K562 (cell line): ENCODE results near the gene DCST1. TPM values are rescaled to one million over a fixed set of nuclear protein-coding genes. Genes with fewer than 3 reads are reported as not detected.
A peak's percentile ranks its signal among the peaks of the same experiment; 100 is the strongest.

Experiments
- ARID1B ChIP-seq: fragments of 450-650 bp; IDR thresholded peaks from 2 replicates; pipeline ENCODE4 v1.6.1; 2016; ENCODE audit warnings: antibody characterized with exemption, mild to moderate bottlenecking, inconsistent platforms
- CBFA2T3 ChIP-seq: fragments of 450-650 bp; IDR thresholded peaks from 2 replicates; pipeline ENCODE4 v1.6.1; 2017
- CREM ChIP-seq: IDR thresholded peaks from 2 replicates; pipeline ENCODE4 v1.6.1; 2014; ENCODE audit warnings: antibody characterized with exemption, low read depth
- DPF2 ChIP-seq: fragments of 450-650 bp; IDR thresholded peaks from 2 replicates; pipeline ENCODE4 v1.6.1; 2016
- ELF2 ChIP-seq: fragments of 250-450 bp; sonication (Bioruptor Pico); IDR thresholded peaks from 2 replicates; pipeline ENCODE4 v1.5.0; 2021; ENCODE audit warnings: mild to moderate bottlenecking
- JUND ChIP-seq, 2 experiments: IDR thresholded peaks; 2 replicates in 1 of 2; 3 replicates in 1 of 2; pipeline ENCODE4 v1.6.1; 2011; ENCODE audit warnings: borderline replicate concordance in 2 of 2, low read depth in 2 of 2, low read length in 2 of 2, improper control_type of control experiment in 1 of 2, missing biosample characterization in 1 of 2, missing genetic modification characterization in 1 of 2, missing genetic modification reagents in 1 of 2
- KDM2B ChIP-seq: fragments of 250-450 bp; sonication (Bioruptor Pico); IDR thresholded peaks from 2 replicates; pipeline ENCODE4 v1.8.0; 2021; ENCODE audit warnings: mild to moderate bottlenecking, moderate library complexity
- MYC ChIP-seq, 2 experiments: fragments of 250-450 bp in 1 of 2; sonication (Bioruptor Pico) in 1 of 2; IDR thresholded peaks; 2 replicates each; pipeline versions ENCODE4 v1.5.1 to v1.6.1; 2012 to 2021; ENCODE audit warnings: low read depth in 2 of 2, borderline replicate concordance in 1 of 2, improper control_type of control experiment in 1 of 2, low read length in 1 of 2, mild to moderate bottlenecking in 1 of 2, moderate library complexity in 1 of 2
- NCOA1 ChIP-seq: fragments of 450-650 bp; IDR thresholded peaks from 2 replicates; pipeline ENCODE4 v1.6.1; 2016; ENCODE audit warnings: low read depth
- PHB2 ChIP-seq: fragments of 450-650 bp; IDR thresholded peaks from 2 replicates; pipeline ENCODE4 v1.6.1; 2017; ENCODE audit warnings: low read depth
- SMAD4 ChIP-seq: fragments of 250-450 bp; sonication (Bioruptor Pico); conservative IDR thresholded peaks from 2 replicates; pipeline ENCODE4 v1.8.0; 2021; ENCODE audit warnings: inconsistent platforms, mild to moderate bottlenecking, moderate library complexity
- TCFL5 ChIP-seq: fragments of 250-450 bp; sonication (Bioruptor Pico); conservative IDR thresholded peaks from 2 replicates; pipeline ENCODE4 v1.6.1; 2021; ENCODE audit warnings: mild to moderate bottlenecking, moderate library complexity, matching md5 sums
- ZFX ChIP-seq: sonication (generic); formaldehyde crosslinking; IDR thresholded peaks from 2 replicates; pipeline ENCODE4 v1.8.0; 2022; ENCODE audit warnings: mild to moderate bottlenecking, missing genetic modification reagents, moderate library complexity
- ZNF253 ChIP-seq: fragments of 250-450 bp; sonication (Bioruptor Pico); conservative IDR thresholded peaks from 2 replicates; pipeline ENCODE4 v1.6.1; 2021; ENCODE audit warnings: mild to moderate bottlenecking
- polyA plus RNA-seq, 8 experiments: library from polyadenylated mRNA; depleted of rRNA in 4 of 8; stranded (reverse) in 5 of 8; unstranded in 3 of 8; fragments of >200 nt; fragmentation: Nextera tagmentation in 2 of 8; fragmentation: Illumina TruSeq in 1 of 8; extraction: Ambion mirVana in 2 of 8; extraction: Trizol in 1 of 8; gene quantifications; 2 replicates each; pipeline versions ENCODE4 v1.2.1 to v1.2.3, GENCODE V29; 2011 to 2014; ENCODE audit warnings: inconsistent platforms in 1 of 8, missing spikeins in 1 of 8
- total RNA-seq, 7 experiments: library from RNA; depleted of rRNA in 6 of 7; stranded (reverse); fragments of >200 nt in 6 of 7; fragmentation: Illumina TruSeq in 2 of 7; extraction: Trizol in 2 of 7; gene quantifications; 2 replicates each; pipeline versions ENCODE4 v1.2.1 to v1.2.3, GENCODE V29; 2011 to 2021; ENCODE audit warnings: low replicate concordance in 1 of 7
- TF ChIP-seq, protein P1 (sequence below), 2 experiments: fragments of 450-650 bp; IDR thresholded peaks; 2 replicates each; pipeline ENCODE4 v1.6.1; 2018; ENCODE audit warnings: mild to moderate bottlenecking in 2 of 2, low read depth in 1 of 2; ENCODE audit not compliant: partially characterized antibody in 2 of 2
- TF ChIP-seq, protein P2 (sequence below): sonication (generic); formaldehyde crosslinking; IDR thresholded peaks from 2 replicates; pipeline ENCODE4 v1.9.0; 2022; ENCODE audit warnings: mild to moderate bottlenecking, missing genetic modification reagents
- TF ChIP-seq, protein P3 (sequence below): sonication (generic); formaldehyde crosslinking; IDR thresholded peaks from 2 replicates; pipeline ENCODE4 v1.5.0; 2020; ENCODE audit warnings: missing genetic modification reagents
- TF ChIP-seq, protein P4 (sequence below), 2 experiments: IDR thresholded peaks; 2 replicates each; pipeline ENCODE4 v1.6.1; 2012; ENCODE audit warnings: improper control_type of control experiment in 2 of 2, low read depth in 2 of 2, low read length in 2 of 2, borderline replicate concordance in 1 of 2
- TF ChIP-seq, protein P5 (sequence below): fragments of 200-800 bp; sonication (Bioruptor generic); IDR thresholded peaks from 2 replicates; pipeline ENCODE4 v1.6.1; 2017; ENCODE audit warnings: missing genetic modification characterization, missing compliant biosample characterization

DCST1 gene
- total and polyA plus RNA-seq, 9 of the 15 experiments (the other 6 are each of a cell fraction or from before 2014, with no cell fraction given): not detected

DNA sequence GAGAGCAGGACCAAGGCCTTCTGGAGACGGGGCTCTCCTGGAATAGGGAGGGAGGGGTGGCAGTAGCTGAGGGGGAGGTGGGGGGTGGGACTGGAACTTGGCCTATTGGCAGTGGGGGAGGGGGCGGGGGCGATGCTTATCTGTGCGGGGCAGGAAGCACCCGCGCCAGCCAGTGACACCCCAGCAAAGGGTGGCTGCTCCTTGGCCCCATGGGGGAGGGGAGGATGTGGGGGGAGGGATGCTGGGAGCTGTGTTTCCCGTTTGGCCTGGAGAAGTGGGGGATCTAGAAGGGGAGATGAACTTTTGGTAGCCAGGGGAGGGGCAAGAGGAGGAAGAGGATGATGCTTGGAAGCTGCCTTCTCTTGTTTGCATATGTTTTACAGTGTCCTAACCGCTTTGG is 20.0 kb upstream of the DCST1 start (continued):
- TF ChIP-seq, protein P1, sequence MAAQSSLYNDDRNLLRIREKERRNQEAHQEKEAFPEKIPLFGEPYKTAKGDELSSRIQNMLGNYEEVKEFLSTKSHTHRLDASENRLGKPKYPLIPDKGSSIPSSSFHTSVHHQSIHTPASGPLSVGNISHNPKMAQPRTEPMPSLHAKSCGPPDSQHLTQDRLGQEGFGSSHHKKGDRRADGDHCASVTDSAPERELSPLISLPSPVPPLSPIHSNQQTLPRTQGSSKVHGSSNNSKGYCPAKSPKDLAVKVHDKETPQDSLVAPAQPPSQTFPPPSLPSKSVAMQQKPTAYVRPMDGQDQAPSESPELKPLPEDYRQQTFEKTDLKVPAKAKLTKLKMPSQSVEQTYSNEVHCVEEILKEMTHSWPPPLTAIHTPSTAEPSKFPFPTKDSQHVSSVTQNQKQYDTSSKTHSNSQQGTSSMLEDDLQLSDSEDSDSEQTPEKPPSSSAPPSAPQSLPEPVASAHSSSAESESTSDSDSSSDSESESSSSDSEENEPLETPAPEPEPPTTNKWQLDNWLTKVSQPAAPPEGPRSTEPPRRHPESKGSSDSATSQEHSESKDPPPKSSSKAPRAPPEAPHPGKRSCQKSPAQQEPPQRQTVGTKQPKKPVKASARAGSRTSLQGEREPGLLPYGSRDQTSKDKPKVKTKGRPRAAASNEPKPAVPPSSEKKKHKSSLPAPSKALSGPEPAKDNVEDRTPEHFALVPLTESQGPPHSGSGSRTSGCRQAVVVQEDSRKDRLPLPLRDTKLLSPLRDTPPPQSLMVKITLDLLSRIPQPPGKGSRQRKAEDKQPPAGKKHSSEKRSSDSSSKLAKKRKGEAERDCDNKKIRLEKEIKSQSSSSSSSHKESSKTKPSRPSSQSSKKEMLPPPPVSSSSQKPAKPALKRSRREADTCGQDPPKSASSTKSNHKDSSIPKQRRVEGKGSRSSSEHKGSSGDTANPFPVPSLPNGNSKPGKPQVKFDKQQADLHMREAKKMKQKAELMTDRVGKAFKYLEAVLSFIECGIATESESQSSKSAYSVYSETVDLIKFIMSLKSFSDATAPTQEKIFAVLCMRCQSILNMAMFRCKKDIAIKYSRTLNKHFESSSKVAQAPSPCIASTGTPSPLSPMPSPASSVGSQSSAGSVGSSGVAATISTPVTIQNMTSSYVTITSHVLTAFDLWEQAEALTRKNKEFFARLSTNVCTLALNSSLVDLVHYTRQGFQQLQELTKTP (IDR thresholded peaks at IDR 0.05; ENCODE audit: low read depth in 1 of 2, partially characterized antibody in 2 of 2): peak in 1 of 2 experiments; percentile 54
- no peak for TF ChIP-seq TCFL5 (CRISPR knock-in tag)
- TF ChIP-seq, protein P2, sequence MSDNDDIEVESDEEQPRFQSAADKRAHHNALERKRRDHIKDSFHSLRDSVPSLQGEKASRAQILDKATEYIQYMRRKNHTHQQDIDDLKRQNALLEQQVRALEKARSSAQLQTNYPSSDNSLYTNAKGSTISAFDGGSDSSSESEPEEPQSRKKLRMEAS (CRISPR knock-in tag): no peak
- TF ChIP-seq ARID1B: 0 out of 2 replicates have a peak, but pooled peaks have one; percentile 9
- TF ChIP-seq SMAD4: peak; percentile 52; the same call in 1 of the 2 replicates
- no peak for TF ChIP-seq ZNF253 (CRISPR knock-in tag)
- TF ChIP-seq KDM2B (CRISPR knock-in tag): no peak
- no peak for TF ChIP-seq NCOA1
- 0 out of 2 replicates have a peak, but pooled peaks have one; percentile 4 for TF ChIP-seq ZFX
- TF ChIP-seq DPF2: 0 out of 2 replicates have a peak, but pooled peaks have one; percentile 26
- TF ChIP-seq PHB2: no peak
- TF ChIP-seq JUND (IDR thresholded peaks at IDR 0.05; ENCODE audit: borderline replicate concordance, low read depth, low read length): no peak
- TF ChIP-seq JUND (tag; IDR thresholded peaks at IDR 0.05; ENCODE audit: borderline replicate concordance, low read depth, low read length): no peak
- TF ChIP-seq MYC (IDR thresholded peaks at IDR 0.05; ENCODE audit: low read depth, low read length): 0 out of 2 replicates have a peak, but pooled peaks have one; percentile 3
- TF ChIP-seq MYC (CRISPR knock-in tag; IDR thresholded peaks at IDR 0.05; ENCODE audit: borderline replicate concordance, low read depth): no peak
- TF ChIP-seq, protein P3, sequence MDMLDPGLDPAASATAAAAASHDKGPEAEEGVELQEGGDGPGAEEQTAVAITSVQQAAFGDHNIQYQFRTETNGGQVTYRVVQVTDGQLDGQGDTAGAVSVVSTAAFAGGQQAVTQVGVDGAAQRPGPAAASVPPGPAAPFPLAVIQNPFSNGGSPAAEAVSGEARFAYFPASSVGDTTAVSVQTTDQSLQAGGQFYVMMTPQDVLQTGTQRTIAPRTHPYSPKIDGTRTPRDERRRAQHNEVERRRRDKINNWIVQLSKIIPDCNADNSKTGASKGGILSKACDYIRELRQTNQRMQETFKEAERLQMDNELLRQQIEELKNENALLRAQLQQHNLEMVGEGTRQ (CRISPR knock-in tag): no peak
- TF ChIP-seq CBFA2T3: peak; percentile 22; the same call in 1 of the 2 replicates
- TF ChIP-seq, protein P4, sequence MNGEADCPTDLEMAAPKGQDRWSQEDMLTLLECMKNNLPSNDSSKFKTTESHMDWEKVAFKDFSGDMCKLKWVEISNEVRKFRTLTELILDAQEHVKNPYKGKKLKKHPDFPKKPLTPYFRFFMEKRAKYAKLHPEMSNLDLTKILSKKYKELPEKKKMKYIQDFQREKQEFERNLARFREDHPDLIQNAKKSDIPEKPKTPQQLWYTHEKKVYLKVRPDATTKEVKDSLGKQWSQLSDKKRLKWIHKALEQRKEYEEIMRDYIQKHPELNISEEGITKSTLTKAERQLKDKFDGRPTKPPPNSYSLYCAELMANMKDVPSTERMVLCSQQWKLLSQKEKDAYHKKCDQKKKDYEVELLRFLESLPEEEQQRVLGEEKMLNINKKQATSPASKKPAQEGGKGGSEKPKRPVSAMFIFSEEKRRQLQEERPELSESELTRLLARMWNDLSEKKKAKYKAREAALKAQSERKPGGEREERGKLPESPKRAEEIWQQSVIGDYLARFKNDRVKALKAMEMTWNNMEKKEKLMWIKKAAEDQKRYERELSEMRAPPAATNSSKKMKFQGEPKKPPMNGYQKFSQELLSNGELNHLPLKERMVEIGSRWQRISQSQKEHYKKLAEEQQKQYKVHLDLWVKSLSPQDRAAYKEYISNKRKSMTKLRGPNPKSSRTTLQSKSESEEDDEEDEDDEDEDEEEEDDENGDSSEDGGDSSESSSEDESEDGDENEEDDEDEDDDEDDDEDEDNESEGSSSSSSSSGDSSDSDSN (IDR thresholded peaks at IDR 0.05; ENCODE audit: borderline replicate concordance in 1 of 2, low read depth in 2 of 2, low read length in 2 of 2): no peak
- 0 out of 2 replicates have a peak, but pooled peaks have one; percentile 36 for TF ChIP-seq CREM
- TF ChIP-seq ELF2: no peak
- TF ChIP-seq, protein P5, sequence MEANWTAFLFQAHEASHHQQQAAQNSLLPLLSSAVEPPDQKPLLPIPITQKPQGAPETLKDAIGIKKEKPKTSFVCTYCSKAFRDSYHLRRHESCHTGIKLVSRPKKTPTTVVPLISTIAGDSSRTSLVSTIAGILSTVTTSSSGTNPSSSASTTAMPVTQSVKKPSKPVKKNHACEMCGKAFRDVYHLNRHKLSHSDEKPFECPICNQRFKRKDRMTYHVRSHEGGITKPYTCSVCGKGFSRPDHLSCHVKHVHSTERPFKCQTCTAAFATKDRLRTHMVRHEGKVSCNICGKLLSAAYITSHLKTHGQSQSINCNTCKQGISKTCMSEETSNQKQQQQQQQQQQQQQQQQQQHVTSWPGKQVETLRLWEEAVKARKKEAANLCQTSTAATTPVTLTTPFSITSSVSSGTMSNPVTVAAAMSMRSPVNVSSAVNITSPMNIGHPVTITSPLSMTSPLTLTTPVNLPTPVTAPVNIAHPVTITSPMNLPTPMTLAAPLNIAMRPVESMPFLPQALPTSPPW: peak; percentile 89
